LHCN-M2 (cell line): ENCODE results near the gene PRM1. TPM values are rescaled to one million over a fixed set of nuclear protein-coding genes. Genes with fewer than 3 reads are reported as not detected.

Experiments used
- DNase-seq: peaks from one replicate; pipeline ENCODE4 v3.0.0-alpha.2; 2012; ENCODE audit warnings: low read depth
- total RNA-seq: library from RNA; depleted of rRNA; stranded (reverse); fragments of >200 nt; gene quantifications from 2 replicates; pipeline ENCODE4 v1.2.3, GENCODE V29; 2014; rRNA removed

PRM1 gene
- total RNA-seq, 1 experiment from 2014 or later = not detected

DNA sequence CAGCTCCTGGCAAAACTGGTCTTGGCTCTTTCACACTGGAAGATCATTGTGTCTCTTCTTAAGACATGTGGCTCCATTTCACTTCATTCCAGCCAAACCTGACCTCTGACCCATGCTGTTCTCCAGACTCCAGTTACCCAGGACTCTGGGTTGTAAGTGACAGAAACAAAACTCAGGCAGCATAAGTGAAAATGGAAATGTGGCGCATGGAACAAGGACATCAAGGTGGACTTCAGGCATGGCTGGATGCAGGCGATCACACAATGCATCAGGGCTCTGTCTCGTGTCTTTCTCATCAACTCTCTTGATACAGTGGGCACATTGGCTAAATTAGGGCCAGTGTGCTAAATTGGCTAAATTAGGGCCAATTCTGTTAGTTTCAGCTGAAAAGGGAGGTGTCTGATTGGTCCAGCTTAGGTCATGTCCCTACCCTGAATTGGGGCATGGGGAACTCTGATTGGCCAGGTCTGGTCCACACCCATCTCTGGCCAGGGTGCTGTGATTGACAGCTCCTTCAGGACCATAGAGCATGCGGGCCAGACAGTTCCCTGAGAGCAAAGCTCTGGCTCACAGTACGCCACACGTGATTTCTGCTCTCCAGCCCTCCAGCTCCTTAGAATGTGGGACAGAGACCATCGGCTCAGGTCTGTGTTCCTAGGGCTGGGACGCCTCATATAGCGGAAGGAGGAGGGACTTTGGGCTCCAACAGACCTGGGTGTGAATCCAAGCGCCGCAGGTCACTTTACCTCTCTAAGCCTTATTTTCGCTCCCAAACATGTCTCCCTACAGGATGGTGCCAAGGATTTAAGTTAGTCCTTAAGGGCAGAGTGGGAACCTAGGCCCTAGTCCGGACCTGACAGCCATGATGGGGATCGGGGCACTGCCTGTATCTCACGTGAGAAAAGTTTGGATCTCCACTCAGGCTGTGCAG lies 42.6 kb downstream of the PRM1 start:
- DNase-seq = no peak

DNA sequence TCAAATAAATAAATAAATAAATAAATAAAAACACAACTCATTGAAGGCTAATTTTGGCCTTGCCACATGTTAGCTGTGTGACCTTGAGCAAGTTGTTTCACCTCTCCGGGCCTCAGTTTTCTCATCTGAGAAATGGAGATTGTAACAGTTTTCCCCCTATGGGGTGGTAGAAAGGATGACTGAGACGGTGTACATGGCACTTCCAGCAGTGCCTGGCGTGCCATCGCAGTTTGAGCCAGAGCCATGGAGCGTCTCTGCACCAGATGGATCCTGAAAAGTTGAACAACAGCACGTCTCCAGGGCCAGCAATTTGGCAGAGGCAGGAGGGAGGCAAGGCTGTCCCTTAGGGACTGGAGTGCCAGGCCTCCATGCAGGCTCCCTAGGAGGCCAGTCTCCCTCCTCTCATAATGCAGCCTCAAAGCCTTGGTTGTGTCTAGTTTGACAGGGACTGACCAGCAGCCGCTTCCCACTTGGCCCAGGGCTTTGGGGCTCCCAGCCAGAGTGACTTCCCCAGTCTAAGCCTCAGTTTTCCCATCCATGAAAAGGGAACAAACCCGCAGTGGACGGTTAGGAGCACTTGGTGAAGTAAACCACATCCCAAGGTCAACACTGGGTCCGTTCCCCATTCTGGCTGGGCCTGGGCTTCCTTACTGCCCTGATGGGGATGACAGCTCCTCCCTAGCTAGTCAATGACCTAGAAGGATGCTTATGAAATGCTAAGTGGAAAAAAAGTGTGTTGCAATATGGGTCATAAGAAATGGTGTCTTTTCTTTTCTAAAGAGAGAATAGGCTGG lies 44.5 kb downstream of the PRM1 start:
- no peak for DNase-seq

DNA sequence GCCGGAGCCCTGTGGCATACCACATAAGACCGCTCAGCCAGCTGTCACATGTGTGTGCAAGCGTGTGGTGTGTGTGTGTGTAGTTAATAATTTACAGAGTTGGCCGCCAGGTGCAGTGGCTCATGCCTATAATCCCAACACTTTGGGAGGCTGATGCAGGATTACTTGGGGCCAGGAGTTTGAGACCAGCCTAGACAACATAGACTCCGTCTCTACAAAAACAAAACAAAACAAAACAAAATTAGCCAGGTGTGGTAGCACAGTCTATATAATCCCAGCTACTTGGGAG lies 45.5 kb downstream of the PRM1 start:
- DNase-seq = no peak

DNA sequence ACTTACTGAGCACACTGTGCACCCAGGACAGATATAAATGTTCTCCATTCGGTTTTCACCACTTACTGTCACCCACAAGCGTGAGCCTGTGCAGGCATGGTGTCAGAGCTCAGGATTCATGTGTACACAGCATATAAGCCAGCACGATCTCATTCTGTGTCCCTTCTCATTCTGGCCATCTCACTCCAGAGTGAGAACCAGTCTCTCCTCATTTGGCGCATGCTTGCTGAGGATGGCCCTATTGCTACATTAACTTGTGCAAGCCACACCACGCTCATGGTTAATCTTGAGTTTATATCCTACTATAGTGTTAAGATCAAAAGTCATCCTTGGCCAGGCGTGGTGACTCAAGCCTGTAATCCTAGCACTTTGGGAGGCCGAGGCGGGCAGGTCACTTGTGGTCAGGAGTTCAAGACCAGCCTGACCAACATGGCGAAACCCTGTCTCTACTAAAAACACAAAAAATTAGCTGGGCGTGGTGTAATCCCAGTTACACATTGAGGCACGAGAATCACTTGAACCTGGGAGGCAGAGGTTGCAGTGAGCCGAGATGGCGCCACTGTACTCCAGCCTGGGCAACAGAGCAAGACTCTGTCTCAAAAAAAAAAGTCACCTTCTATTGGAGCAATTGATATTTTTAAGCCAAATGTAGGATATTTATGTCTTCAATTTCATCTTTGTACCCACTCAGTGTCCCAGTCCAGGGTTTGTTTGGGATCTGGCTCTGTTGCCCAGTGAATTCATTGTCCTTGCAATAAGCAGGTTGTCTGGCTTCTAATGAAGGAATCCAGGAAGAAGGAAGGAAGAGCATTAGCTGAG lies 46.0 kb downstream of the PRM1 start:
- DNase-seq = peak; percentile 65

DNA sequence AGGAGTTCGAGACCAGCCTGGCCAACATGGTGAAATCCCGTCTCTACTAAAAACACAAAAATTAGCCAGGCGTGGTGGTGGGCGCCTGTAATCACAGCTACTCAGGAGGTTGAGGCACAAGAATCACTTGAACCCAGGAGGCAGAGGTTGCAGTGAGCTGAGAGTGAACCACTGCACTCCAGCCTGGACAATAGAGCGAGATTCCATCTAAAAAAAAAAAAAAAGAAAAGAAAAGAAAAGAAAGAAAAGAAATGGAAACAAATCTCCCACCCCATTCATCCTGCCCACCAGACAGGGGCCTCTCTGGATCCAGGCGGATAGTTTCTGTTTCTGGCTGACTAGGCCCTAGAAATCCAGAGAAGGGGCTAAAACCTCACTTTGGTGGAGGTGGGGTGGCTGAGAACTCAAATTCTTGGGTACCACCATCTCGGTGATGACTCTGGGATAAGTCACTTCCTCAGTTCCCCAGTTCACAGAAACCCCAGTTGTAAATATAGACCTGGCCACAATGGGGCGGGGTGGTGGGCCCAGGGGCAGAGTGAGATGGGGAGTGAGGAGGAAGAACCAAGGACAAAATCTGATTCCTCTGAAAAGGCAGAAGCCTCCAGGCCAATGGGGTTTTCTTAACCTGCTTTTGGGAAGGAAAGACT lies 47.3 kb downstream of the PRM1 start:
- no peak for DNase-seq

DNA sequence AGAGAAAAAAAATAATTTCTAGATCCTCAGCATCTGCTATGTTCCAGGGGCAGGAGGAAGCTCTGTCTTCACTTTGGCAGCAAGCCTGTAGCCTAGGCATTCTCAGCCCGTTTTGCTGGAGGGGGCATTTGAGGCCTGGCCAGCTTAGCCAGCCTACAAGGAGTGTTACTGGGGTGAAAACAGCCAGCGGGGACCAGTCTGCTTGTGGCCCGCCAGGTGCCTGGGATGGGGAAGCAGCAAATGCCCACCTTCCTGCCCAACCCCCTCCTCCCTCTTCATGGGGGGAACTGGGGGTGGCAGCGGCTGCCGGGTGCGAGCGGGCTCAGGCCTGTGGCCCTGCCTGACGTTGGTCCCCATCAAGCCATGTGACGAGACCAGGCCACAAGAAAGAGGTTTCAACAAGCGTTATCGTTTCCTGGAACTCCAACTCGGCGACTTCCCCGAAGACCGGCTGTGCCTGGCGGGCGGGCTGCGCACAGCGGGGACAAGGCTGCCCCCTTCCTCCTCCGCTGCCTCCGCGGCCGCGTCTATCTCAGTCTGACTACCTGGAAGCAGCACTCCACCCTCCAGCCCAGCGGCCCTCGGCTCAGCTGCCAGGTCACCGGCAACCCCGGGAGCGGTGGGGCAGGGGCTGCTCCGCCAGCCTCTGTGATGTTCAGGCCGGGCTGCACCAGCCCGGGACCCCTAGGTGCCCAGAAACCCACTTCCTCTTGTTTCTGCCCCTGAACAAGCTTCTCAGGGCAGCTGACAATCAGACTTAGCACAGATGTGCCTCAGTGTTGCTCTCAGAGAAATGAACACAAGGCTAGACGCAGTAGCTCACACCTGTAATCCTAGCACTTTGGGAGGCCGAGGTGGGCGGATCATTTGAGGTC lies 48.0 kb downstream of the PRM1 start:
- no peak for DNase-seq

DNA sequence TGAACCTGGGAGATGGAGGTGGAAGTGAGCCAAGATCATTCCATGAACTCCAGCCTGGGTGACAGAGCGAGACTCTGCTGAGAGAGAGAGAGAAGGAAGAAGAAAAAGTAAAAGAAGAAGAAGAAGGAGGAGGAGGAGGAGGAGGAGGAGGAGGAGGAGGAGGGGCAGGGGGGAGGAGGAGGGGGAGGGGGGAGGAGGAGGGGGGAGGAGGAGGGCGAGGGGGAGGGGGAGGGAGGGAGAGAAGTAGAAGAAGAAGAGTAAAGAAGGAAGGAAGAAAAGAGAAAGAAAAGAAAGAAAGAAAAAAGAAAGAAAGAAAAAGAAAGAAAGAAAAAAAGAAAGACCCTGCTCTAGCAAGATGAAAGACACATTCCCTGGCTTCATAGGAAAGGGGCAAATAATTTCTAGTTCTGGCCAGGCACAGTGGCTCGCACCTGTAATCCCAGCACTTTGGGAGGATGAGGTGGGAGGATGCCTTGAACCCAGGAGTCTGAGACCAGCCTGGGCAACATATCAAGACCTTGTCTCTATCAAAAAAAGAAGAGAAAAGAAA lies 48.8 kb downstream of the PRM1 start:
- DNase-seq = no peak

DNA sequence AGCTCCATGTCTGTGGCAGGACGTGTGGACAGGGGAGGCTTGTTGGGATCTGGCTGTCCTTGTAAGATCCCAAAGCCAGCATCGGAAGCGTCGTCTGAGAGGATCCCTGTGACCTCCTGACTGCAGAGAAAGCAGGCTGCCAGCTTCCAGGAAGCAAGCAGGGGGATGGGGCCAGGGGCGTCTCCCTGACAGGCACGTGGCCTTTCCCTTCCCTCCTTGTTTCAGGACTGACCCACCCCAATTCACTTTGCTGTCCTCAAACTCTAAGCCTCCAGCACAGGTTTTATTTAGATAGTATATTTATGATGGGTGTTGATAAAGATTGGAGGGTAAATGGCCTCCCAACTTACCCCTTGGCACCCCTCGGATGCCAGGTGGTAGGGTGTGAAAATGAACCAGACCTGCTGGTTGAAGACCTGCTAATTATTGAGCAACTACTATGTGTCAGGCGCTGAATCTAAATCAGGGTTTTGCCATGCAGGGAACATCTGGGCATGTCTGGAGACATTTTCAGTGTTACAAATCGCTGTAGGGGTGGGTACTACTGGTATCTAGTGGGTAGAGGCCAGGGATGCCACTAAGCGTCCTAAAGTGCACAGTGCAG lies 49.7 kb downstream of the PRM1 start:
- DNase-seq = no peak

Other genes starting within 250 kb of the PRM1 start
- gene SOCS1, start 25.1 kb downstream of the PRM1 start, total RNA-seq = 0.51 and 0.98 TPM in 2 replicates
- not detected in 2 replicates for gene TNP2, start 12.0 kb downstream of the PRM1 start, total RNA-seq
- gene PRM3, start 7.7 kb downstream of the PRM1 start, total RNA-seq = not detected in 2 replicates
- not detected in 2 replicates for gene PRM2, start 4.8 kb downstream of the PRM1 start, total RNA-seq
- 14.2 and 14.3 TPM in 2 replicates for gene RMI2, start 64.1 kb upstream of the PRM1 start, total RNA-seq